AG10803 (cell line): ENCODE data around the gene GAB2.

ENCODE experiments used
- DNase-seq: peaks from one replicate; pipeline ENCODE4 v3.0.0; 2010; ENCODE audit warnings: low read depth
- H3K4me3 ChIP-seq: 2 replicates; pipeline ENCODE4 v1.5.1; 2011; ENCODE audit warnings: mild to moderate bottlenecking, low read length, control low read depth
- TF ChIP-seq, protein P1 (sequence below): conservative IDR thresholded peaks from 2 replicates; pipeline ENCODE4 v1.5.1; 2011; ENCODE audit warnings: mild to moderate bottlenecking, low read length, control low read depth, inconsistent platforms

GAB2 gene

DNA sequence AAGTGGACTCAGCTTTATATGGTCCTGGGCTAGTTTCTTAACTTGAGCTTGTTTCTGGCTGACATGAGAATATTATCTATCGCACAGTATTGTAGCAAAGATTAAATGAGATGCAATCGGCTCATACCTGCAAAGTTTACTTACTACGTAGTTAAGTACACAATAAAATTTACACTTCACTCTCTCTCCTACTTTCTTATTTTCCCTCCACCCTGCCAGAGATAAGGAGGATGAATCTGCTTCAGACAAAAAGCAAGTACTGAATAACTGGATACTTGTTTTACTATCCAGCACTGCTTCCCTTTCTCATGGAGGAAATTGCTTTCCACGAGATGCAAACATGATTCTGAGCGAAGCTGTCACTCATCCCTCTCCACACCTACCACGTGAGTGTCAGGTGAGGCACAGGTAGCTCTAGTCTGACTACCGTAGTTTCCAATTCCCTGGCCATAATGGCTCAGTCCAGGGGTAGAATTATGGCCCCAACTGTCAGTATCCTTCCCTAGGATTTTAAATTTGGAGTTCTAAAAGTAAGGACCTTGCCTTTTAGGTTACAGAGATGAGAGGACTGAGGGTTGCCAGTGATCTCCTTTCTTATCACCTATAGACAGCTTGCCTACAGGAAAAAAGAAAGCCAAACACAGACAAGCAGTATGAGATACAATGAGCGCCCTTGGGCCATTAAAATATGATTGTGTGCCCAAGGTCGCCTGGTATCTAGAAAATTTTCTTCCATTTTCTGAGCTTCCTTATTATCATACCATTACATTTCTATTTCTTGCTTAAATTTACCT is 39.8 kb downstream of the GAB2 start:
- no peak for DNase-seq
- no peak overlapping the region for H3K4me3 ChIP-seq
- TF ChIP-seq, protein P1, sequence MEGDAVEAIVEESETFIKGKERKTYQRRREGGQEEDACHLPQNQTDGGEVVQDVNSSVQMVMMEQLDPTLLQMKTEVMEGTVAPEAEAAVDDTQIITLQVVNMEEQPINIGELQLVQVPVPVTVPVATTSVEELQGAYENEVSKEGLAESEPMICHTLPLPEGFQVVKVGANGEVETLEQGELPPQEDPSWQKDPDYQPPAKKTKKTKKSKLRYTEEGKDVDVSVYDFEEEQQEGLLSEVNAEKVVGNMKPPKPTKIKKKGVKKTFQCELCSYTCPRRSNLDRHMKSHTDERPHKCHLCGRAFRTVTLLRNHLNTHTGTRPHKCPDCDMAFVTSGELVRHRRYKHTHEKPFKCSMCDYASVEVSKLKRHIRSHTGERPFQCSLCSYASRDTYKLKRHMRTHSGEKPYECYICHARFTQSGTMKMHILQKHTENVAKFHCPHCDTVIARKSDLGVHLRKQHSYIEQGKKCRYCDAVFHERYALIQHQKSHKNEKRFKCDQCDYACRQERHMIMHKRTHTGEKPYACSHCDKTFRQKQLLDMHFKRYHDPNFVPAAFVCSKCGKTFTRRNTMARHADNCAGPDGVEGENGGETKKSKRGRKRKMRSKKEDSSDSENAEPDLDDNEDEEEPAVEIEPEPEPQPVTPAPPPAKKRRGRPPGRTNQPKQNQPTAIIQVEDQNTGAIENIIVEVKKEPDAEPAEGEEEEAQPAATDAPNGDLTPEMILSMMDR: no peak

DNA sequence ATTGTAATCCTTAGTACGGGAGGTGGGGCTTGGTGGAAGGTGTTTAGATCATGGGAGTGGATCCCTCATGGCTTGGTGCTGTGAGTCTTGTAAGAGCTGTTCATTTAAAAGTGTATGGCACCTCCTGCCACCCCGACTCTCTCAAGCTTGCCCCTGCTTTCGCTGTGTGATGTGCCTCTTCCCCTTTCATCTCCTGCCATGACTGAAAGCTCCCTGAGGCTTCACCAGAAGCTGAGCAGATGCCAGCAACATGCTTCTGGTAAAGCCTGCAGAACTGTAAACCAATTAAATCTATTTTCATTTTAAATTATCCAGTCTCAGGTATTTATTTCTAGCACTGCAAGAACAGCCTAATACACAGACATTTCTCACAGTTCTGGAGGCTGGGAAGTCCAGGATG is 40.8 kb downstream of the GAB2 start:
- DNase-seq: no peak
- TF ChIP-seq, protein P1: no peak

DNA sequence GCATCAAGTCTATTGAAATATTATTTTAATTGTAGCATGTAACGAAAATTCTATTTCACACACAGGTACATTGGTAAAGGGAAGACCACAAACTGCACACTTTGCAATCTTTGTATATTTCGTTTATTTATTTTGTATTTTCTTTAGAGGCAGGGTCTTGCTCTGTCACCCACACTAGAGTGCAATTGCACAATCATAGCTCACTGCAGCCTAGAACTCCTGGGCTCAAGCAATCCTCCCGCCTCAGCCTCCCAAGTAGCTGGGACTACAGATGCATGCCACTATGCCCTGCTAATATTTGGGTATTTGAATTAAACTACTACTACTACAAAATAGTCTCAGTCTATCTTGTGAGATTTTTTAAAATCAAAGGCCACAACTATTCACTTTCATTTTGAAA is 42.7 kb downstream of the GAB2 start:
- H3K4me3 ChIP-seq: no peak overlapping the region
- no peak for DNase-seq
- TF ChIP-seq, protein P1: no peak

More for the DNA sequence above, 40.8 kb downstream of the GAB2 start:
- H3K4me3 ChIP-seq: no peak overlapping the region

DNA sequence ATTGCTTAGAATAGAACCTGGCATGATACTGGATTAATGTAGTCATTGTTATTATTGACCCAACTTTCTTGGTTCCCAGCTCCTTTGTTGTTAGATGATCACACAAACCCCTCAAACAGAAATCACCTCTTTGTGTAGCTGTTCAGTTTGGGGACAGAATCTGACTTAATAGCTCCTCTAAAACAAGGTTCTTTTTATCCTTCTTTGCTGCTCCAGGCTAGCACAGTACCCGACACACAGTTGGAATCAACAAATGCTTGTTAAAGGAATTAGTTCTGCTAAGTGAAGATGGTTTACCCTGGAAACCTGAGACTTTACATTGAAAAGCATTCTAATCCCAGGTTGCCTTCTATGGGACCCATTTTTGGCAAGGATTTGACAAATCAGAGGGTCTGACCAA is 43.9 kb downstream of the GAB2 start:
- H3K4me3 ChIP-seq: no peak overlapping the region
- DNase-seq: no peak
- TF ChIP-seq, protein P1: no peak

DNA sequence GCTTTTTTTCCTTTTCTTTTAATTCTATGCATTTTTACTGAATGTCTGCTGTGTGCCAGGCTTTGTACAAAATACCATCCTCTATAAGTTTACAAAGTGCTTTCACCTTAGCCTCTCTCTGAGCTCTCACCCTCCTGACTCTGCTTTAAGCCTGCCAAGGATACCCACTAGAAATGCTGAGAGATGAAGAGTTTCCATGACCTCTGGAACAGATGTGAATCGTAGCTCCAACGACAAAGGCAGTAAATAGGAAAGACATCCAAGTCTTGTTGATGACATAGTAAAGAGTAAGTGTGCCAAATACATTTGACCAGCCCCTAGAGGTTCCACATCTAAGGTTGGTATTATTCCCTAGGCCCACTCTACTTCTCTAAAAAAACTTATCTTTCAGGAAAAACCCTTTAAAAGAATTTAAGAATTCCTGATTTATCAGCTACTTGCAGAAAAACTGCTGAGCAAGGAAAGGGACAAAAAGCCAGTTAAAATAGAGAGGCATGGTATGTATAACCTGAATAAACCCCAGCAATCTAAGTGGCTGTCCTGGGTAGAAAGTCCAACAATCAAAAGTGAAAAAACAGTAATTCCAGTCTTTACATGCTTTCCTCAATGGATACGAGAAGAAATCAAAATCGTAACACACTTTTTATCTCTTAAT is 45.4 kb downstream of the GAB2 start:
- H3K4me3 ChIP-seq: no peak overlapping the region
- no peak for DNase-seq
- TF ChIP-seq, protein P1: no peak

DNA sequence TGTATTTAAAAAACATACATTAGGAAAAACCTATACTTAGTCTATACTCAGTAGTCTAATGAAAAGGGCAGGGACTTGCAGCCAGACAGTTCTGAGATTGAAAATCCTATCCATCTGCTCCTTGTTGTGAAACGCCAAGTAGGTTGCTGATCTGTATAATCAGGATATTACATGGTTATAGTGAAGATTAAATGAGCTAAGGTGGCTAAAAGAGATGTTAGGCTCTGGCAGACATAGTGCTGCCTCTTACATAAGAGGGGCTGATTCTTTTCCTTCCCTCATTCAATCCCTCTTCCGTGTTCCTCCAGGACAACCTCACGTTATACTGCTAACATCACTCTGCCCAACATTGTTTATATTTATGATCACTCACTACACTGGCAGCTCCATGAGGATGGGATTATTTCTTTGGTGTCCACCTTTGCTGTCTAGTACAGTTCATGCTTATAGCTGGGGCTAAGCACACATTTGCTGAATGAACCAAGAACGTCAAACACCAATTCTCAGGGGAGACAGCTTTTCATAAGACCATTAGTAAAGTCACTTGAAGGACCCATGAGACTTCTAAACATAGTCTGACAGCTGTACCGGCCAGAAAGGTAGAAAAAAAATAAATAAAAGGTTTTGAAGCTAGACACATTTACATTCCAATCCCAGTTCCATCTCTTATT is 46.3 kb downstream of the GAB2 start:
- DNase-seq: no peak
- TF ChIP-seq, protein P1: no peak
- H3K4me3 ChIP-seq: no peak overlapping the region
